ENCODE results near the gene PPP1R9A. TPM values are rescaled to one million over a fixed set of nuclear protein-coding genes. Genes with fewer than 3 reads are reported as not detected.

PPP1R9A gene
- total RNA-seq, 2 donors from 2014 or later, result not detected

- Mint-ChIP-seq H3K36me3 (no peaks in the 10 kb centered on the region), H3K27ac (no peak overlapping the region), H3K9me3 (no peaks in the 10 kb centered on the region)
- ATAC-seq (no peak), DNase-seq (ENCODE audit: low spot score in 2 of 2) (no peak)
These were observed 138.0 kb downstream of the PPP1R9A start for GRCh38 chr7:95045236-95045923.

GRCh38 chr7:95046494-95047240 is 139.3 kb downstream of the PPP1R9A start:
- no peak for DNase-seq (ENCODE audit: low spot score in 2 of 2)
- H3K36me3 Mint-ChIP-seq, result no peaks in the 10 kb centered on the region
- no peak for ATAC-seq
- H3K27ac Mint-ChIP-seq, result no peak overlapping the region
- no peaks in the 10 kb centered on the region for H3K9me3 Mint-ChIP-seq

- no peak for ATAC-seq
- Mint-ChIP-seq H3K36me3 (no peaks in the 10 kb centered on the region), H3K9me3 (no peaks in the 10 kb centered on the region), H3K27ac (no peak overlapping the region)
- DNase-seq (ENCODE audit: low spot score in 2 of 2), result no peak
These were observed 139.9 kb downstream of the PPP1R9A start for GRCh38 chr7:95047291-95047690.

GRCh38 chr7:95052566-95053094 is 145.2 kb downstream of the PPP1R9A start:
- H3K27ac Mint-ChIP-seq, result no peak overlapping the region
- DNase-seq (ENCODE audit: low spot score in 2 of 2), result no peak
- H3K9me3 Mint-ChIP-seq, result no peaks in the 10 kb centered on the region
- no peaks in the 10 kb centered on the region for H3K36me3 Mint-ChIP-seq
- ATAC-seq, result no peak

- Mint-ChIP-seq H3K27ac (no peak overlapping the region), H3K36me3 (no peaks in the 10 kb centered on the region), H3K9me3 (peaks cover 0 to 4% of the 10 kb centered on the region in 2 donors)
- DNase-seq (ENCODE audit: low spot score in 2 of 2) (no peak), ATAC-seq (no peak)
These were observed 147.0 kb downstream of the PPP1R9A start for GRCh38 chr7:95054386-95054785.

- ATAC-seq, result no peak
- Mint-ChIP-seq H3K27ac (no peak overlapping the region), H3K36me3 (no peaks in the 10 kb centered on the region), H3K9me3 (peaks cover 0 to 4% of the 10 kb centered on the region in 2 donors)
- DNase-seq (ENCODE audit: low spot score in 2 of 2), result no peak
These were observed 147.9 kb downstream of the PPP1R9A start for GRCh38 chr7:95055295-95055694.

- DNase-seq (ENCODE audit: low spot score in 2 of 2) (no peak), ATAC-seq (no peak)
- peaks cover 0 to 4% of the 10 kb centered on the region in 2 donors for H3K9me3 Mint-ChIP-seq
- H3K27ac Mint-ChIP-seq, result no peak overlapping the region
- no peaks in the 10 kb centered on the region for H3K36me3 Mint-ChIP-seq
These were observed 148.8 kb downstream of the PPP1R9A start for GRCh38 chr7:95056107-95056739.

GRCh38 chr7:95056901-95057300 is 149.5 kb downstream of the PPP1R9A start:
- peaks cover 0 to 4% of the 10 kb centered on the region in 2 donors for H3K9me3 Mint-ChIP-seq
- H3K36me3 Mint-ChIP-seq, result no peaks in the 10 kb centered on the region
- DNase-seq (ENCODE audit: low spot score in 2 of 2) (no peak), ATAC-seq (no peak)
- H3K27ac Mint-ChIP-seq, result no peak overlapping the region

- no peaks in the 10 kb centered on the region for H3K36me3 Mint-ChIP-seq
- ATAC-seq, result no peak
- no peak overlapping the region for H3K27ac Mint-ChIP-seq
- H3K9me3 Mint-ChIP-seq, result peaks cover 0 to 4% of the 10 kb centered on the region in 2 donors
- no peak for DNase-seq (ENCODE audit: low spot score in 2 of 2)
These were observed 152.5 kb downstream of the PPP1R9A start for GRCh38 chr7:95059842-95060313.

- no peaks in the 10 kb centered on the region for H3K36me3 Mint-ChIP-seq
- H3K9me3 Mint-ChIP-seq, result peaks cover 0 to 4% of the 10 kb centered on the region in 2 donors
- H3K27ac Mint-ChIP-seq, result no peak overlapping the region
- DNase-seq (ENCODE audit: low spot score in 2 of 2), result no peak
- ATAC-seq, result no peak
These were observed 155.5 kb downstream of the PPP1R9A start for GRCh38 chr7:95062901-95063300.

- no peak for ATAC-seq
- H3K9me3 Mint-ChIP-seq, result no peaks in the 10 kb centered on the region
- no peaks in the 10 kb centered on the region for H3K36me3 Mint-ChIP-seq
- no peak for DNase-seq (ENCODE audit: low spot score in 2 of 2)
- H3K27ac Mint-ChIP-seq, result no peak overlapping the region
These were observed 159.5 kb downstream of the PPP1R9A start for GRCh38 chr7:95066737-95067530.

- Mint-ChIP-seq H3K27ac (no peak overlapping the region), H3K36me3 (no peaks in the 10 kb centered on the region), H3K9me3 (peaks cover 0 to 3% of the 10 kb centered on the region in 2 donors)
- no peak for ATAC-seq
- DNase-seq (ENCODE audit: low spot score in 2 of 2), result no peak
These were observed 181.3 kb downstream of the PPP1R9A start for GRCh38 chr7:95088536-95089215.

GRCh38 chr7:95089414-95090315 is 182.3 kb downstream of the PPP1R9A start:
- Mint-ChIP-seq H3K9me3 (peaks cover 0 to 3% of the 10 kb centered on the region in 2 donors), H3K36me3 (no peaks in the 10 kb centered on the region), H3K27ac (no peak overlapping the region)
- DNase-seq (ENCODE audit: low spot score in 2 of 2) (no peak), ATAC-seq (no peak)

GRCh38 chr7:95092324-95092723 is 184.9 kb downstream of the PPP1R9A start:
- no peak for DNase-seq (ENCODE audit: low spot score in 2 of 2)
- no peaks in the 10 kb centered on the region for H3K36me3 Mint-ChIP-seq
- no peak for ATAC-seq
- H3K9me3 Mint-ChIP-seq, result peaks cover 0 to 3% of the 10 kb centered on the region in 2 donors
- H3K27ac Mint-ChIP-seq, result no peak overlapping the region

All from activated naive CD4-positive, alpha-beta T cell treated with anti-CD3 and anti-CD28 coated beads, Interleukin-2, amount 50 U/mL, for 72 hours (primary cell).